H1 (cell line): ENCODE measurements around the gene FGF12. TPM values are rescaled to one million over a fixed set of nuclear protein-coding genes. Genes with fewer than 3 reads are reported as not detected.

Experiments used
- CTCF ChIA-PET: fragments of 300-600 bp; sonication (Branson Sonifier 250); formaldehyde crosslinking; loops from one replicate; lab custom pipeline; 2021; ENCODE audit not compliant: partially characterized antibody; lab: Charles Lee
- POLR2A ChIA-PET: fragments of 300-600 bp; sonication (Branson Sonifier 250); formaldehyde crosslinking; loops from one replicate; lab custom pipeline; 2021; ENCODE audit warnings: inconsistent platforms; ENCODE audit not compliant: partially characterized antibody; lab: Charles Lee
- DNase-seq, 2 experiments: peaks; one replicate each; pipeline versions ENCODE4 v3.0.0 to v3.0.0-alpha.2; 2010 to 2022; ENCODE audit warnings: low spot score in 2 of 2, low read depth in 1 of 2, mixed read lengths in 1 of 2
- FAIRE-seq: peaks from 2 replicates; lab custom pipeline; 2011; peaks lifted over from hg19 to GRCh38; lab: Jason Lieb, UNC
- H2AFZ ChIP-seq: 2 replicates; pipeline ENCODE4 v1.8.1; 2012; ENCODE audit warnings: low read length, inconsistent platforms
- H2AK5ac ChIP-seq: 2 replicates; pipeline ENCODE4 v1.6.1; 2013; ENCODE audit warnings: low read depth, low read length
- H2BK120ac ChIP-seq: replicated peaks from 2 replicates; pipeline ENCODE3; 2013; ENCODE audit warnings: low read depth, low read length, inconsistent platforms
- H2BK12ac ChIP-seq: 2 replicates; pipeline ENCODE4 v1.6.1; 2013; ENCODE audit warnings: low read depth, low read length
- H2BK15ac ChIP-seq: 2 replicates; pipeline ENCODE4 v1.6.1; 2013; ENCODE audit warnings: low read length
- H2BK20ac ChIP-seq: 2 replicates; pipeline ENCODE4 v1.6.1; 2013; ENCODE audit warnings: low read length
- H2BK5ac ChIP-seq: 2 replicates; pipeline ENCODE4 v1.6.1; 2013; ENCODE audit warnings: low read depth, low read length
- H3K14ac ChIP-seq: 2 replicates; pipeline ENCODE4 v1.6.1; 2013; ENCODE audit warnings: inconsistent platforms; ENCODE audit not compliant: insufficient read length
- H3K18ac ChIP-seq: 2 replicates; pipeline ENCODE4 v1.6.1; 2013; ENCODE audit warnings: low read length; ENCODE audit errors: extremely low read depth
- H3K23ac ChIP-seq: 2 replicates; pipeline ENCODE4 v1.6.1; 2013; ENCODE audit warnings: inconsistent platforms; ENCODE audit not compliant: insufficient read length
- H3K23me2 ChIP-seq: 2 replicates; pipeline ENCODE4 v1.6.1; 2013; ENCODE audit warnings: low read depth, low read length
- H3K27ac ChIP-seq: 2 replicates; pipeline ENCODE4 v1.6.1; 2011; ENCODE audit warnings: low read depth, low read length, inconsistent platforms
- H3K27me3 ChIP-seq, 4 experiments: replicated peaks in 1 of 4; 1 replicate in 1 of 4; 2 replicates in 3 of 4; pipeline versions ENCODE4 v1.6.1 to v1.8.1; 2011 to 2013; ENCODE audit warnings: low read length in 3 of 4, mild to moderate bottlenecking in 3 of 4, inconsistent platforms in 2 of 4, mixed read lengths in 2 of 4, moderate library complexity in 1 of 4; ENCODE audit not compliant: control insufficient read depth in 3 of 4, insufficient read depth in 3 of 4; ENCODE audit errors: extremely low read depth in 1 of 4
- H3K36me3 ChIP-seq, 4 experiments: 2 replicates each; pipeline versions ENCODE4 v1.6.1 to v1.8.1; 2011 to 2013; ENCODE audit warnings: mild to moderate bottlenecking in 4 of 4, low read length in 3 of 4, moderate library complexity in 2 of 4, control low read depth in 1 of 4, inconsistent platforms in 1 of 4; ENCODE audit not compliant: insufficient read depth in 4 of 4, control insufficient read depth in 2 of 4
- H3K4ac ChIP-seq: replicated peaks from 2 replicates; pipeline ENCODE3; 2013; ENCODE audit warnings: low read length, low read depth, mixed read lengths, inconsistent platforms; ENCODE audit not compliant: insufficient read length
- H3K4me1 ChIP-seq, 4 experiments: replicated peaks in 1 of 4; 1 replicate in 1 of 4; 2 replicates in 3 of 4; pipeline versions ENCODE4 v1.6.1 to v1.8.1; 2011 to 2013; ENCODE audit warnings: low read length in 3 of 4, inconsistent platforms in 2 of 4, mixed read lengths in 1 of 4; ENCODE audit not compliant: insufficient read depth in 4 of 4, control insufficient read depth in 3 of 4
- H3K4me2 ChIP-seq, 2 experiments: 2 replicates each; pipeline versions ENCODE4 v1.6.1 to v1.8.1; 2011 to 2013; ENCODE audit warnings: low read depth in 2 of 2, low read length in 2 of 2, control low read depth in 1 of 2, inconsistent platforms in 1 of 2, mild to moderate bottlenecking in 1 of 2; ENCODE audit not compliant: insufficient read depth in 1 of 2
- H3K4me3 ChIP-seq, 4 experiments: fragments of 200-600, 300-600 bp in 1 of 4; sonication (generic), shearing (Covaris generic), sonication (Bioruptor Twin) in 1 of 4; 2 replicates each; pipeline versions ENCODE4 v1.5.1 to v1.8.1; 2011 to 2016; ENCODE audit warnings: low read length in 4 of 4, low read depth in 3 of 4, control low read depth in 2 of 4, inconsistent platforms in 2 of 4, mild to moderate bottlenecking in 2 of 4, mixed read lengths in 1 of 4, moderate library complexity in 1 of 4; ENCODE audit not compliant: insufficient read depth in 2 of 4; ENCODE audit errors: extremely low read depth in 1 of 4
- H3K56ac ChIP-seq: replicated peaks from 2 replicates; pipeline ENCODE3; 2013; ENCODE audit warnings: low read depth, mild to moderate bottlenecking, mixed read lengths, low read length, inconsistent platforms; ENCODE audit not compliant: insufficient read length
- H3K79me1 ChIP-seq: 2 replicates; pipeline ENCODE4 v1.6.1; 2013; ENCODE audit warnings: low read depth, low read length, control low read depth
- H3K79me2 ChIP-seq, 2 experiments: 2 replicates each; pipeline versions ENCODE4 v1.6.1 to v1.8.1; 2012 to 2013; ENCODE audit warnings: low read length in 2 of 2, mild to moderate bottlenecking in 2 of 2, inconsistent platforms in 1 of 2; ENCODE audit not compliant: insufficient read depth in 2 of 2, control insufficient read depth in 1 of 2
- H3K9ac ChIP-seq, 4 experiments: replicated peaks in 1 of 4; 1 replicate in 1 of 4; 2 replicates in 3 of 4; pipeline versions ENCODE4 v1.6.1 to v1.8.1; 2011 to 2013; ENCODE audit warnings: low read depth in 3 of 4, low read length in 3 of 4, control low read depth in 2 of 4, mild to moderate bottlenecking in 2 of 4, moderate library complexity in 2 of 4, inconsistent platforms in 1 of 4; ENCODE audit errors: extremely low read depth in 1 of 4
- H3K9me3 ChIP-seq, 2 experiments: 2 replicates each; pipeline versions ENCODE4 v1.6.1 to v1.8.1; 2012 to 2013; ENCODE audit warnings: mild to moderate bottlenecking in 2 of 2, moderate library complexity in 2 of 2, control low read depth in 1 of 2, inconsistent platforms in 1 of 2, low read depth in 1 of 2, low read length in 1 of 2, mixed read lengths in 1 of 2; ENCODE audit not compliant: insufficient read depth in 2 of 2
- H4K20me1 ChIP-seq, 2 experiments: replicated peaks in 1 of 2; 2 replicates each; pipeline versions ENCODE3 to v1.8.1; 2011 to 2013; ENCODE audit warnings: inconsistent platforms in 2 of 2, low read length in 2 of 2, mild to moderate bottlenecking in 1 of 2; ENCODE audit not compliant: insufficient read depth in 2 of 2, control insufficient read depth in 1 of 2
- H4K5ac ChIP-seq: 2 replicates; pipeline ENCODE4 v1.6.1; 2013; ENCODE audit warnings: low read length, low read depth, mixed read lengths, inconsistent platforms; ENCODE audit not compliant: insufficient read length
- H4K8ac ChIP-seq: 2 replicates; pipeline ENCODE4 v1.8.0; 2013; ENCODE audit warnings: mild to moderate bottlenecking, moderate library complexity, low read length, inconsistent platforms; ENCODE audit not compliant: insufficient read depth; ENCODE audit errors: extremely low read depth
- H4K91ac ChIP-seq: replicated peaks from 2 replicates; pipeline ENCODE3; 2013; ENCODE audit warnings: low read length, mixed read lengths, inconsistent platforms; ENCODE audit not compliant: insufficient read length
- JUND ChIP-seq: IDR thresholded peaks from 2 replicates; pipeline ENCODE4 v1.6.1; 2011; ENCODE audit warnings: mild to moderate bottlenecking, improper control_type of control experiment, low read length
- WGBS, 2 experiments: shearing (Covaris generic) in 1 of 2; methylation state at CpG; one replicate each; pipeline versions ENCODE4 v1.1.6 to v1.1.7; 2013 to 2015; ENCODE audit warnings: low lambda C conversion rate in 2 of 2, mixed read lengths in 2 of 2, inconsistent platforms in 1 of 2, low coverage in 1 of 2, missing lambda C conversion rate in 1 of 2; ENCODE audit not compliant: insufficient replicate concordance in 2 of 2, insufficient coverage in 1 of 2, insufficient read length in 1 of 2; ENCODE audit errors: extremely low coverage in 1 of 2, missing lambda C conversion rate in 1 of 2; 5-methylcytosine and 5-hydroxymethylcytosine counted together
- polyA plus RNA-seq, 7 experiments: library from polyadenylated mRNA; depleted of rRNA in 3 of 7; stranded (reverse) in 5 of 7; unstranded in 2 of 7; fragments of >200 nt in 5 of 7; fragments of 200-250 nt in 2 of 7; gene quantifications; 1 replicate in 5 of 7; 2 replicates in 1 of 7; 4 replicates in 1 of 7; pipeline versions ENCODE4 v1.2.1 to v1.2.3, GENCODE V29; 2011 to 2013; ENCODE audit warnings: missing spikeins in 2 of 7, mixed read lengths in 2 of 7
- total RNA-seq: library from RNA; stranded (reverse); fragmentation: NEBNext Ultra II Directional; extraction: Animal tissue kit (Norgen Biotek cat#: 25700); gene quantifications from 2 replicates; pipeline ENCODE4 v1.2.1, GENCODE V29; 2021

FGF12 gene
- total and polyA plus RNA-seq, 2 of the 8 experiments (the other 6 are each of a cell fraction or from before 2014, with no cell fraction given) = 4.1 to 16.6 TPM

GRCh38 chr3:192340031-192340430, 387.3 kb downstream of the FGF12 start:
- H3K79me2 ChIP-seq = no peaks in the 10 kb centered on the region
- no peak overlapping the region for H3K4ac ChIP-seq
- H4K20me1 ChIP-seq = no peaks in the 10 kb centered on the region
- peaks cover 0 to 3% (median 1%) of the 10 kb centered on the region in 4 experiments; a peak in 2 of 7 replicates for H3K4me1 ChIP-seq
- no peaks in the 10 kb centered on the region for H3K27me3 ChIP-seq
- H2BK5ac ChIP-seq = no peak overlapping the region
- no peak overlapping the region for H4K8ac ChIP-seq
- CTCF ChIA-PET = interaction anchor here (0.6 to 1.5 kb wide), 5 partner anchors 11 to 1461 kb away, joined by 3 to 5 read pairs (median 4); no protein-coding TSS in a partner anchor
- H3K36me3 ChIP-seq = no peaks in the 10 kb centered on the region
- no peaks in the 10 kb centered on the region for H3K79me1 ChIP-seq
- TF ChIP-seq JUND = no peak
- H4K91ac ChIP-seq = no peak overlapping the region
- no peak overlapping the region for H3K27ac ChIP-seq
- no peak overlapping the region for H2BK15ac ChIP-seq
- no peak for DNase-seq
- no peaks in the 10 kb centered on the region for H3K23me2 ChIP-seq
- H3K9me3 ChIP-seq = no peaks in the 10 kb centered on the region
- H3K18ac ChIP-seq = no peak overlapping the region
- H3K4me2 ChIP-seq = no peak overlapping the region
- no peak overlapping the region for H4K5ac ChIP-seq
- H2BK120ac ChIP-seq = no peak overlapping the region
- H2AK5ac ChIP-seq = no peak overlapping the region
- no peak overlapping the region for H3K9ac ChIP-seq
- no peak overlapping the region for H3K4me3 ChIP-seq
- no peak overlapping the region for H3K56ac ChIP-seq
- POLR2A ChIA-PET = interaction anchor here (0.6 kb wide), 1 partner anchor 539 kb away, joined by 3 read pairs; no protein-coding TSS in a partner anchor
- no peak overlapping the region for H2AFZ ChIP-seq
- no peak overlapping the region for H2BK20ac ChIP-seq
- no peak overlapping the region for H2BK12ac ChIP-seq
- 89% methylated on average over 1 of the region's 1 CpG; no CpG with 5 or more reads in 1 of the 2 experiments for WGBS, 2 experiments
- no peak overlapping the region for H3K14ac ChIP-seq
- no peak for FAIRE-seq
- H3K23ac ChIP-seq = no peak overlapping the region
